ENCODE data around the gene ZFP64.
"Not testable (repeated sequence)": the region's sequence is repeated elsewhere in the genome, so short reads cannot be mapped to it uniquely, and the experiment has no call there.

The ZFP64 gene

GRCh38 chr20:52191132-52191915, at the start of gene ZFP64:
Gene ZFP64 (minus strand): TSS chr20:52191779. CDS start chr20:52191636, 143 bp downstream.
- peak; percentile 75 for DNase-seq

GRCh38 chr20:52240802-52241201, 49.2 kb upstream of the ZFP64 start:
- no peak for DNase-seq

GRCh38 chr20:52239102-52239501, 47.5 kb upstream of the ZFP64 start:
- no peak for DNase-seq

DNA sequence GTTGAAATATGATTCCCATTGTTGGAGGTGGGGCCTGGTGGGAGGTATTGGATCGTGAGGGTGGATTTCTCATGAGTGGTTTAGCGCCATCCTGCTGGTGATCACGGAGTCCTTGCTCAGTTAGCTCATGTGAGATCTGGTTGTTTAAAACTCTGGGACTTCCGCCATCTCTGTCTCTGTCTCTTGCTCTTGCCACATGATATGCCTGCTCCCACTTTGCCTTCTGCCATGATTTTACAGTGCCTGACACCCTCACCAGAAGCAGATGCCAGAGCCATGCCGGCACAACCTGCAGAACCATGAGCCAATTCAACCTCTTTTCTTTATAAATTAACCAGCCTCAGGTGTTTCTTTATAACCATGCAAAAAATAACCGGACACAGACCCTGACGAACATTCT, 44.7 kb upstream of the ZFP64 start:
- no peak for DNase-seq

DNA sequence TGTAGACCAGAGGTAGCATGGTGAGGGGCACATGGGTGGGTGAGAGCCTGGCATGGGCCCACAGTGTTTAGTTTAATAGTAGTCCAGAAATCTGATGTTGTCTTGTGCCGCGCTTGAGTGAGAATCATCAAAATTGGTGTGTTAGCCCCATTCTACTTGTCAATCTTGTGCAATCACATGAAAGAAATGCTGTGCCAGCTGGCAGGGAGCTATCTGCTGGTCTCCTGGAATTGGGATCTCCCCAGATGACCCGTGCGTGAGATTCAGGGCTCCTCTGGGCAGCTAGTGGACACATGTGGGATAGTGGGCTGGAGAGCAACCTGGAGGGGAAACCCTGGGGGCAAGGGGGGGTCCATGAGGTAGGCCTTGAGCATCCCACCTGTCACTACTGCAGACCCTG, 43.5 kb upstream of the ZFP64 start:
- DNase-seq, result no peak

- no peak for DNase-seq
Observed at GRCh38 chr20:52234302-52235045, 42.9 kb upstream of the ZFP64 start.

DNA sequence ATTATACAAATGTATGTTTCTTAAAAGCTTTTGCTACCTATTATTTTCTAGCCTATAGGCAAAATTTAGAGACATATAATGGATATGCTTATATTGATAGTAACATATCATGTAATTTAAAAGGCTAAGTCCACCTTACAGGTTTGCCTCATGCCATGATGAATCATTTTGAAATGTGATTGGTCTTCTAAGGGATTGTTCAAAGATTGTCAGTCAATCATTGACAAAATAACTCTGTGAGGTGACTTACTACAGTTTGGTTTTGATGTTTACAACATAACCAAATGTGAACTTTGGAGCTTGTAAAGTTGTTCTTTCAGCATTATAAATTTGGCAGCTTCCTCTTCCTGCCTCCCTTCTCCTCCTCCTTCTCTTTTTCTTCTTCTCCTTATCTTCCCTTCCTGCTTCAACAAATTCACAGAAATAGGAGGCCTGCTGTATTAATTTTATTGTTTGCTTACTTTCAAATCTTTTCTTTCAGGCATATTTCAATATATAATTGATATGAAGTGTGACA, 39.7 kb upstream of the ZFP64 start:
- DNase-seq, result no peak

GRCh38 chr20:52230409-52230808, 38.8 kb upstream of the ZFP64 start:
- no peak for DNase-seq

DNA sequence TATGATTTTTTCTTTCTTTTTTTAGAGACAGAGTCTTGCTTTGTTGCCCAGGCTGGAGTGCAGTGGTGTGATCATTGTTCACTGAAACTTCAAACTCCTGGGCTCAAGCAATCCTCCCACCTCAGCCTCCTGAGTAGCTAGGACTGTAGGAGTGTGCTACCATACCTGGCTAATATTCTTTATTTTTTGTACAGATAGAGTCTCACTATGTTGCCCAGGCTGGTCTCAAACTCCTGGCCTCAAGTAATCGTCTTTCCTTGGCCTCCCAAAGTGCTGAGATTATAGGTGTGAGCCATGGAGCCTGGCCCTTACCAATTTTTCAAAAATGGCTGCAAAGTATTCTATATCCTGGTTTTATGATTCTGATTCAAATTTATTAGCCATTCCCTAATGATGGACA, 37.8 kb upstream of the ZFP64 start:
- not testable (repeated sequence) for DNase-seq

GRCh38 chr20:52226370-52226769, 34.8 kb upstream of the ZFP64 start:
- DNase-seq, result no peak

DNA sequence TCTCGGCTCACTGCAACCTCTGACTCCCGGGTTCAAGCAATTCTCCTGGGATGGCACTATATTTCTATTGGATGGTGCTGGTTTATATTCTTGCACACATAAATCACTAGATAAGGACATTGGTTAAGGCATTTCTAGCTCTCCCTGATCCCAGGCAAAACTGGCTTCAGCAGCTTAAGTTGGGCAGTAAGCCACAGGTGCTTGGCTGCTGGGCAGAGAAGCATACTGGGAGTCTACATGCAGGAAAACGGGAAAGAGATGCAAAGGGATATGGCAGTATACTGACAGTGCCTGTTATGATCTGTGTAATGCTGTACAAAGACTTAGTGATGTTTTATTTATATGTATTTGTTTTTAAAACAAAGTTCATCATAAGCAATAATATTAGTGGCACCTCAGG, 33.3 kb upstream of the ZFP64 start:
- no peak for DNase-seq

DNA sequence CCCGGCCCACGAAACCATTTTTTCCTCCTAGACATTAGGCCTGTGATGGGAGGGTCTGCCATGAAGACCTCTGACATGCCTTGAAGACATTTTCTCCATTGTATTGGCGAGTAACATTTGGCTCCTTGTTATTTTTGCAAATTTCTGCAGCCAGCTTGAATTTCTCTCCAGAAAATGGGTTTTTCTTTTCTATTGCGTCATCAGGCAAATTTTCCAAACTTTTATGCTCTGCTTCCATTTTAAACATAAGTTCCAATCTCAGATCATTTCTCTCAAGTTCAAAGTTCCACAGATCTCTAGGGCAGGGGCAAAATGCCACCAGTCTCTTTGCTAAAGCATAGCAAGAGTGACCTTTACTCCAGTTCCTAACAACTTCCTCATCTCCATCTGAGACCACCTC, 29.8 kb upstream of the ZFP64 start:
- DNase-seq, result not testable (repeated sequence)

DNA sequence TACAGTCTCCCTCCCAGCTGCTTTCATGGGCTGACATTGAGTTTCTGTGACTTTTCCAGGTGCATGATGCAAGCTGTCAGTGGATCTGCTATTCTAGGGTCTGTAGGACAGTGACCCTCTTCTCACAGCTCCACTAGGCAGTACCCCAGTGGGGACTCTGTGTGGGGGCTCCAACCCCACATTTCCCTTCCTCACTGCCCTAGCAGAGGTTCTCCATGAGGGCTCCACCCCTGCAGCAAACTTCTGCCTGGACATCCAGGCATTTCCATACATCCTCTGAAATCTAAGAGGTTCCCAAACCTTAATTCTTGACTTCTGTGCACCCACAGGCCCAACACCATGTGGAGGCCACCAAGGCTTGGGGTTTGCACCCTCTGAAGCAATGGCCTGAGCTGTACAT, 29.3 kb upstream of the ZFP64 start:
- not testable (repeated sequence) for DNase-seq

DNA sequence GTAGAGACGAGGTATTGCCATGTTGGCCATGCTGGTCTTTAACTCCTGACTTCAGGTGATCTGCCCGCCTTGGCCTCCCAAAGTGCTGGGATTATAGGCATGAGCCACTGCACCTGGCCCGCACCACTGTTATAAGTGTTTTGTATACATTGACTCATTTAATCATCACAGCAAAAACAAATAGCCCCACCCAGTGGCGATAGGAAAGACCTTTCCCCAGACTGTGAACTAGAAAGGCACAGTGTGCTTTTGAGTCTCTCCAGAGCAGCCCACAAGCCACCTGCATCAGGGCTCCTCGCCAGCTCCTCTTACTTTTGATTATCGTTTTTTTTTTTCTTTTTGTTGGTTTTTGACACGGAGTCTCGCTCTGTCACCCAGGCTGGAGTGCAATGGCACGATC, 27.9 kb upstream of the ZFP64 start:
- no peak for DNase-seq

DNA sequence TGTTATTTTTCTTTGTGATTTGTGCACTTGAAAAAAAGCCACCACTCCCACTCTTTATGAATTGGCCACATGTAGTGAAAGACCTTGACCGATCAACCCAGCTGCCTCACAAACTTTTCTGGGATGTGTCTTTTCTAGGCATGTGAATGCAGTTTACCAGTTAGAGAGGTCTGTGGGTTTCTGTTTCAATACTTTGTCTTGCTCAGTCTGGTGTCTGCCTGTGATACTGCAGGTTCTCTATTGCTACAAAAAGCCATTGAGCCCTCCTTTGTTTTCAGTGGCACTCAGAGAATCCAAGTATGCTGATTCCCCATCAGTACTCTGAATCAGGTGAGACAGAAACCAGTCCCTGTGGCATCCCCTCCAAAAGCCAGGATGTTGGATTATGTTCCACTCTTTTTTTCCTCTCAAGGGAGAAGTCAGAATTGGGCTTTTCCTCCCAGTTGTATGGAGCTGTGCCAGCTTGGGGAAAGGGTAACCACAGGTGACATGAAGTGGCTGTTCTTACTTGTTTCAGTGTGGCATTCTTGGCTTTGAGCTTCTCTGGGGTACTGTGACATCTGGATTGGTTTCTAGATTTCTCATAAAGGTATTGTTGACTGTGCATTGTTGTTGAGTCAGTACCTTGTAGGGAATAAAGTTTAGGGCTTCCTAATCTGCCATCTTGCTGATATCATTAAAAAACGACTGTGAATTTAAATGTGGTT, 26.3 kb upstream of the ZFP64 start:
- DNase-seq, result no peak

DNA sequence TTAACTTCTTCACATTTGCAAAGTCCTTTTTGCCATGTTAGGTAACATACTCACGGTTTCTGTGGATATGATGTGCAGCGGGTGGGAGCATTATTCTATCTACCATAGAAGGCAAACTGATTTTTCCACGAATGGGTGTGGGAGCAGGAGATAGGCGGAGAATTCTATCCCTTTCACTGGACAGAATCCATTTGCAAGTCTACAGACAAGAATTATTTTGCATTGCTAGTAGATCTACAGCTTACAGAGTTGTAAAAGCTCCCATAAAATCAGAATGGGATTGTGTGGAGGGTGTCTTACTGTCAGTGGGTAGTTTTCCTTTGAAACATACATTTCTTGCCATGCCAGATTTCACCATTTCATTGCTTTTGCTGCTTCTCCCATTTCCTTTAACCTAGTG, 22.4 kb upstream of the ZFP64 start:
- DNase-seq, result no peak

GRCh38 chr20:52212943-52213342, 21.4 kb upstream of the ZFP64 start:
- DNase-seq, result no peak

GRCh38 chr20:52210037-52210990, 18.7 kb upstream of the ZFP64 start:
- no peak for DNase-seq

DNA sequence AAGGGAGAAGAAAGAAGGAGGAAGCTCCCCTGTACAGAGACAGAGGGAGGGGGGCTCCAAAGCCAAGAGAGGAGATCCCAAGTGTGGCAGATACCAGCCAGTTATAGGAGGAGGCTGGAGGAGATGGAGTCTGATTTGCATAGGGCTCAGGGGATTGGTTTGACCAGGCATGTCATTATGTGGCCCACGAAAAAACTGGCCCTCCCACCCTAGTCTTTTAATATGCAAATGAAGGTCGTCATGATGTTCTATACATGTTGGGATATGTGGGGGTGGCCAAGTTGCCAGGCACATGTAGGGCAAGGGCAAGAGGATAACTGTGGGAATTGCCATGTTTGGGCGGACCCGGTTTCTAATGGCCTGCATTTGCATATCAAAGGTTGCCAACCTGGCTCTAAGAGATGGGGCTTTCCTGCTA, 17.6 kb upstream of the ZFP64 start:
- no peak for DNase-seq

GRCh38 chr20:52207020-52207810, 15.6 kb upstream of the ZFP64 start:
- DNase-seq, result no peak

- no peak for DNase-seq
Observed at GRCh38 chr20:52204136-52204535, 12.6 kb upstream of the ZFP64 start.

Measured in activated naive CD4-positive, alpha-beta T cell treated with anti-CD3 and anti-CD28 coated beads, Interleukin-2, amount 50 U/mL, for 16 hours (primary cell).